Posterior vena cava (tissue), 2 donors: ENCODE data around the gene APOA5. TPM values are rescaled to one million over a fixed set of nuclear protein-coding genes. Genes with fewer than 3 reads are reported as not detected.
"Not testable (repeated sequence)": the region's sequence is repeated elsewhere in the genome, so short reads cannot be mapped to it uniquely, and the experiment has no call there.

ENCODE experiments used
- DNase-seq: peaks from one replicate; pipeline ENCODE4 v3.0.0-alpha.2; 2020; ENCODE audit warnings: low spot score
- intact Hi-C, 2 donors: fragments of 100-400 bp; cut with DNase I; formaldehyde crosslinking; loops; one replicate each; pipeline versions ENCODE4 v1.14.1 to v1.14.2; 2022 to 2023
- total RNA-seq, 2 donors: library from RNA; stranded (reverse); fragmentation: NEBNext Ultra II Directional; extraction: Animal tissue kit (Norgen Biotek cat#: 25700); gene quantifications; one replicate each; pipeline ENCODE4 v1.2.1, GENCODE V29; 2021
- donor health status: DM: yes; HTN: yes; CAD: no.
- donor health status: DM: yes; HTN: yes; CAD: no.

APOA5 gene
- total RNA-seq, 2 donors from 2014 or later, result not detected

DNA sequence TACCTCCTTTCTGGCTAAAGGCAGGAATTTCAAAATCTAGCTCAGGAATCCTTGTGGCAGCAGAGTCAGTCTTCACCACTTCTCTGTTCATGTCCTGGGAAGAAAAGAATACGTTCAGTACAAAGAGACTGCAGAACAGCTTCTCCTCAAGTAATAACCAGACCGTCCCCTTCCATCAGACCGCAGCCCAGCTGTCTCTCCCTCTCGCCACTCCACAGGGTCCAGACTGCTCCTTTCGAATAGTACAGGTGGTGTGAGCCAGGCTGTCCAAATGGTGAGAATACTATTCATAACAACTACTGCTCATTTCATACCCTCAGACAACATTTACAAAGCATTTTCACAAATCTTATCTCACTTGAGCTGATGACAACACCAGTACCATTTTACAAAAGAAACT, 4.7 kb downstream of the APOA5 start:
- no peak for DNase-seq
- intact Hi-C loops, result no loop called here

DNA sequence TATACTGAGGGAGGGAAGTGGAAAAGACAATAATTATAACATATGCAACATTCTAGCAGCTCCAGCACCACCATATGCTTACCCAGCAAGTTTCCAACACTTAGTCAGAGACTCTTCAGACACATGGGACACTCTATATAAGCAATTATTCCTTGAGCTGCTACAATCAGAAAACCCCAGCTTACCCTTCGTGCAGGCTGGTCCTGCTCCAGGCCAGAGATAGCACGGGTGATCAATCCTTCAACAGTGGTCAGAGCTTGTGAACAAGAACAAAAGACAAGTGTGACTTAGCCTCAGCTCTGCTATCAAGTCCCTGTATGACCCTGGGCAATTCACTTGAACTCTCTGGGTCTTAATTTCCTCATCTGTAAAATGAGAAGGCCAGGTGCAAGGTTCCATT, 5.4 kb downstream of the APOA5 start:
- intact Hi-C loops, result no loop called here
- no peak for DNase-seq

DNA sequence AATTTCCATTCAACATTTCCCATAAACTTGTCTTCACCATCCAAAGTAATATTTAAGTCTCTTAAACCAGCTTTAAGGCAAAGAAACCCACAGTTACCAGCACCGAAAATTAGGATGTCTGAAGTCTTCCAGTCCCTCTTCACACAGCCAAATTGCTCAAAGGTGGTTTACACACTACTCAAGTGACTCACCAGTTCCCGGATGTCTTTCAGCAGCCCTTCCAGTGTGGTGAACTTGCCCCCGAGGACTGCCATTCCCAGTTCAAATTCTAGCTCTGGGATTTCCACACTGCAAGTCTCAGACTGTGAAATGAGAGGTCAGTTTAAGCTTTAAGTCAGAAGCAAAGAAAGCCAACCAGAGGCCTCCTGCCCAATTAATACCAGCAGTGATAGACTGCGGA, 9.0 kb downstream of the APOA5 start:
- DNase-seq, result no peak
- intact Hi-C loops, result no loop called here

DNA sequence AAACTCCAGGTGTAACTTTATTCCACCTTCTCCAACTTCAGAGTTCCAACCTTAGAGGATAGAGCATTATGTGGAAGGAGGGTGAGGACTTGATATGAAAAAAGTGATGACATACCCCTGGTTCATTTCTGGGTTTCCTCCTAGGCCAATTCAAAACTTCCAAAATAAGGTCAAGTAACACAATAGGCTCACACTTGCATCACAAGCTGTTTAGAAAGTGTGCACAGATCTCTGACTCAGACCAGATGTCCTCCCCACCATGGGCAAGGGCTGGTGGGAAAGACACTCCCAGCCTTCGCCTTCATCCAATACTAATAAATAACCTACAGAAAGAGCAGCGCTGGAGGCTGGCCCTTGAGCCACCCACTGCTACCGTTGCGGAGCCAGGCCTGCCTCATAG, 13.1 kb downstream of the APOA5 start:
- intact Hi-C loops, result no loop called here
- no peak for DNase-seq

DNA sequence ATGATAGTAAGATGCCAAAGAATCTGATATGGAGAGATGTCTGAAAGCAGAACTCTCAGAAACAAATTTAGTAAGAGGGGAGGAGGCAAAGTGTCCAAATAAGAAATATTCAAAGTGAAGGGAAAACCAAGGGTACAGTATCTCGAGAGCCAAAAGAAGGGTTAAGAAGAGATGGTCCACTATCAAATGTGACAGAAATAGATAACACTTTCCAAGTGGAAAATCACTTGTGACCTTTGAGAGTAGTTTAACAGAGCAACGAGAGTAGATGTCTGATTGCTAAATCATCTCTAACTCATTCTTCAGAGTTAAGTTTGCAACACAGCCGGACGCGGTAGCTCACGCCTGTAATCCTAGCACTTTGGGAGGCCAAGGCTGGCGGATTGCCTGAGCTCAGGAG, 14.6 kb downstream of the APOA5 start:
- intact Hi-C loops, result no loop called here

DNA sequence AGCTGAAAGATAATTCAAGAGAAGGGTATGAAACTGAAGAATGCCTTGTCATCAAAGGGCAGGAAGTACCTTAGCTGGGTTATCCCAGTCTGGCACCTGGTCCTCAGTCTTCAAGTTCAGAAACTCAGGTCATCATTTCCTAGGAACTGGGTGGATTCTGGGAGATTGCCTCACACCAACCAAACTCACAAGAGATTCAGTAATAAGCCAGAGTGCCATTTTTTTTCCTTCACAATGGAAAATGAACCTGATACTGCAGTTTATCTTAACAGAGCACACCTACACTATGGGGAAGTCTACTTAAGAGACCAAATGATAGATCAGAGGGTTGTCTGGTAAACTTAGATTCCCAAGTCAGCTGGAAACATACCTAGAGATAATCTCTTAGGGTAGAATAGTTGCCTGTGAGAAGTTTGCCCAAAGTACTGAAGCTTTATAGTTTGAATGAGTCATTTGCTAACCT, 15.1 kb downstream of the APOA5 start:
- DNase-seq, result no peak
- intact Hi-C loops, result no loop called here

More for the DNA sequence above, 14.6 kb downstream of the APOA5 start:
- no peak for DNase-seq

DNA sequence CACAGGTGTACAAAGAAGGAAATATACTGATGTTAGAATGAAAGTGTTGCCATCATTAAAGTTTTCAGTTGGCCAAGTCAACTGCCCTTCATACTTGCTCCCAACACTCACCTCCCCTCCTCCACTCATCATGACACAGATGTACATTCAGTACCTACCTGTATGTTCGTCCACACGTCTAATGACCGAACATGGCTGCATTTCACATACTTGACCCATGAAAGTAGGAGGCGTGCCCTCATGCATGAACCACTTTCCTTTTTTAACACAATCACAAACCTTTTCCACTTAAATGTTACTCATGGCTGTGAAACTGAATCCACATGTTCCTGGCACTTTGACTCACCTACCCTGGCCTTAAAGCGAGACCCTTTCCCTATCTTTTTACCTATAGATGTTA, 15.7 kb downstream of the APOA5 start:
- intact Hi-C loops, result no loop called here
- no peak for DNase-seq

DNA sequence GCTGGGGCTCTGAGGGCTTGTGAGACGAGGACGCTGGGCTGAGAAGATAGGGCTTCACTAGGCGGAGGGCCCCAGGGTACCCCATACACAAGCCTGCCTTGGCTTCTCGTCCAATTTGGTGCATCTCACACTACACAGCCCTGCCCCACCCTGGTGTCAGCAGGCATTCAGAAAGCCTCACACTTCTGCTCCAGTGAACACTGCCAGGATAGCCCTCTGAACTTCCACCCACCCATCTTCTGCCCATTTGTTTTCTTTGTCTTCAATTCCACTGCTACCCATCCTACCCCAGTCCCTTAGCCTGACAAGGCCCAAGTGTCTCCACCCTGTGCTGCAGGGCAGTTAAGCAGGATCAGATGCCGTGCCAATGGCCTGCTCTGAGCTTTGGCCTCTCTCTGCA, 17.0 kb downstream of the APOA5 start:
- intact Hi-C loops, result no loop called here
- no peak for DNase-seq

DNA sequence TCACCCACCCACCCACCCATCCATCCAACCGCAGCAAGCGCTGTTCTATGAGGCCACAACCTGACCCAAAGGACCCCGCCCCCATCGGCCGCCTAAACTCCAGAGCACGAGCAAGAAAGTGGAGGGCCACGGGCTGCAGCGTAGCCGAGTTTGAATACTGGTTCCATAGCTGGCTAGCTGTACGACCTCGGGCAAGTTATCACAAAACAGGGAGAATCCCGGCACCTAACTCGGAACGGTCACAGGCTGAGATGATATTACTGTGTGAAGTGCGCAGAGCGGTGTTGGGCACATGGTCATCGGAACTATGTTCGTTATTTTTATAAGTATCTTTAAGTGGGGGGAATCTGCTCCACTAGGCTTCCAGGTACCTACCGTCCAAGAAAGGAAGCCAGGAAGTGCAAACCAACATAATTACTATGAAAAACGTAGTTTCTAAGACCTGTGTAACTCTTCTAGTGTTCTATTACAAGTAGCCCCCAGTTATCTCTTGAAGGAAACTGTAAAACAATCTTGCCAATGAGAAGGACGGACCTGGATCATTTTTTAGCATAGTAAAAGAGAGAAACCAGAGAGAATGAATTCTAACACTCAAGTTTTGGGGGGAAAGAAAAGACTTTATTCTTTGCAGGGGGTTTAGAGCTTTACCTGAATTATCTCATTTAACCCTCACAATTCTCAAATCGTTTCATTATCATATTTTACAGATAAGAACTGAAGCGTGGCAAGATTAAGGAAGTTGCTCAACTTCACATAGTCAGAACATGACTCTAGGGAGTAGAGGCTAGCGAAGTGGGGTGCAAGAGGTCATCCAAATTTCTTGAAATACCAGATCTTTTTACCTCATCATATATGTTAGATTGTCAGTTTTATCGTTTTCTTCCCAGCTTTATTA, 18.2 kb downstream of the APOA5 start:
- no peak for DNase-seq
- intact Hi-C loops, result no loop called here

DNA sequence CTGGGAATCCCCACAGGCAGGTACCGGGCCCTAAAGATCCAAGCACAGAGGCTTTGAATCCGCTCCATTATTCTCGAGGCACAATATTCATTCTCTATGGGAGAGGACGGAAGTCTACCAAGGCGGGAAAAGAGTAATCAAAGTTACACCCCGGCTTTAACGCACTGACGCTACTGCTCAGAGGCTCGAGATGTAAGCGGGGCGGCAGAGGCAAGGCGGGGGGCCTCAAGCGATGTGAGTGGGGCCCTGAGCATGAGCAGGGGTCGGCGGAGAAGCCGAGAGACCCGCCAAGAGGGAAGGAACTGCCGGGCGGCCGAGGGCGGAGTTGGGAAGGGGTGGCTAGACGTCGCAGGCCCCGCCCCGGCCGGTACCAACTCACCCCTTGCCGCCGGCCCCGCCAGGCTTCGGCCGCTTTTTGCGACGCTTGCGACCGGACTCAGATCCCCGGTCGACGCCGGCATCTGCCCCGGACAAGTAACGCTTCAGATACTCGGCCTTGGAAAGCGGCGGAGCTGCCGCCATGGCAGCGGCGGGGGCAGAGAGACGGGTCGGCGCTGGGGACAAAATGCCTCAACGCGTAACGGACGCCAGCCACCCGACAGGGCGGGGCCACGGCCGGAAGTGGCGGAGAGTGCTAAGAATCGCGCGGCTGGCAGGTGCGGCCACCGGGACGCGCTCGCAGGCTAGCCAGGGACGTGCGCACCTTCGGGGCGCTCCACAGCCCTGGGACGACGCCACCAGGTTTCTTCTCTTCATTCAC, 19.1 kb downstream of the APOA5 start, which contains the start of gene BUD13:
TSS of gene BUD13 (minus strand) at position 545 of the 760 bp plus-strand sequence. CDS start at position 522, 23 bp downstream.
- intact Hi-C loops, result no loop called here

DNA sequence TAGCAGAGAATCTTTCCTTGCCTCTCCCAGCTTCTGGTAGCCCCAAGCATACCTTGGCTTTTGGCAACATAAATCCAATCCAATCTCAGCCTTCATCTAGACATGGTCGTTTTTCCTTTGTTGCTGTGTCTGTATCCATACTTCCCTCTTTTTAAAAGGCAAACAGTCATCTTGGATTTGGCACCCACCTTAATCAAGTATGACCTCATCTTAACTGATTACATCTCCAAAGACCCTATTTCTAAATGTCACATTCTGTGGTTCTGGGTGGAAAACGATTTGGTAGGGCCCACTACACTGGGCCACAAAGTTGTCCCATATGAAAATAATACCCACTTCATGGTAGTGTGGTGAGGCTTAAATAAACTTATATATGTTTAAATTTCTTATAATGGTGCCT, 19.7 kb downstream of the APOA5 start:
- intact Hi-C loops, result no loop called here
- DNase-seq, result no peak

More for the DNA sequence above, 19.1 kb downstream of the APOA5 start, which contains the start of gene BUD13:
- peak; percentile 97 for DNase-seq

DNA sequence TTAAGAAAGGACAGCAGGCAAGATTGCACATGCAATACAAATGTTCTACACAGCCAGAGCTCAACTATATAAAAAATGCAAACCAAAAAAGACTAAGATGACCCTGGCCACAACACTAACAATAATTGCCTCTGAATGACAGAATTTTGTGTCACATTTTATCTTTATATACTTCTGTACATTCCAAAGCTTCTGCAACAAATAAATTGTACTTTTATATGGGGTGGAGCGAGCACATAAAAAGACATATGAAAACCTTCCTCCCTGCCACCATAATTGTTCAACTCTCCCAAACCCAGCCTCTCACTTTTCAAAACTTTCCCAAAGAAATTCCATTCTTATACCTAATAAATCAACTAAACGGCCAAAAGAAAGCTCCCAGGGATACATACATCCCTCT, 29.5 kb downstream of the APOA5 start:
- DNase-seq, result no peak
- intact Hi-C loops, result no loop called here

DNA sequence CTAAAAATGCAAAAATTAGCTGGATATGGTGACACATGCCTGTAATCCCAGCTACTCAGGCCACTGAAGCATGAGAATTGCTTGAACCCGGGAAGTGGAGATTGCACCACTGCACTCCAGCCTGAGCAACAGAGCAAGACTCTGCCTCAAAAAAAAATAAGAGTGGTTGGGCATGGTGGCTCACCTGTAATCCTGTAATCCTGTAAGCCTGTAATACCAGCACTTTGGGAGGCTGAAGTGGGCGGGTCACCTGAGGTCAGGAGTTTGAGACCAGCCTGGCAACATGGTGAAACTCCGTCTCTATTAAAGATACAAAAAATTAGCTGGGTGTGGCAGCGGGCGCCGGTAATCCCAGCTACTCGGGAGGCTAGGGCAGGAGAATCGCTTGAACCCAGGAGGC, 35.6 kb downstream of the APOA5 start:
- DNase-seq, intact Hi-C loops: not testable (repeated sequence)

DNA sequence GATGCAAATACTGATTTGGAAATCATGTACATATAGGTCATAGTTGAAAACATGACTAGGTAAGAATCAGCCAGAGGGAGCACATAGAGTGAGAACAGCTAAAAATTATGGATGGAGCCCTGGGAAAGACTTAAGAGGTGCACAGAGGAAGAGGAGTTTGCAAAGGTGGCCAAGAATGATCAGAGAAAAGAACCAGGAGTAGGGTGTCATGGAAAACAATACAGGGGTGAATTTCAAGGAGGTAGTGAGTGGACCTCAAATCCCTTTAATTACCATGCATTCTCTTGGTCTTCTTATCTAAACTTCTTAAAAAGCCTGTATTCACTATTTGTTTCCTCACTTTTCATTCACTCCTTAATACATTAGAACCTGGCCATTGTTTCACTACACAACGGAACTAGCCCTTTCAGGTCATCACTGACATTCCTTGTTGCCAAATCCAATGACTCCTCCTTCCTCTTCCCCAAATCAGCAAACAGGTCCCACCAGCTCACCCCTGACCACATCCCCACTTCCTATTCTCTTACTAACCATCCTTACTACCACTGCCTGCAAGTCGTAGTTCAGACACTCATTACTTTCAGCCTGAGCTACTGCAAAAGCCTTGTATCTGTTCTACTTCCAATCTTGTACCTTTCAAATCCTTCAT, 41.5 kb downstream of the APOA5 start:
- intact Hi-C loops, result no loop called here
- no peak for DNase-seq

DNA sequence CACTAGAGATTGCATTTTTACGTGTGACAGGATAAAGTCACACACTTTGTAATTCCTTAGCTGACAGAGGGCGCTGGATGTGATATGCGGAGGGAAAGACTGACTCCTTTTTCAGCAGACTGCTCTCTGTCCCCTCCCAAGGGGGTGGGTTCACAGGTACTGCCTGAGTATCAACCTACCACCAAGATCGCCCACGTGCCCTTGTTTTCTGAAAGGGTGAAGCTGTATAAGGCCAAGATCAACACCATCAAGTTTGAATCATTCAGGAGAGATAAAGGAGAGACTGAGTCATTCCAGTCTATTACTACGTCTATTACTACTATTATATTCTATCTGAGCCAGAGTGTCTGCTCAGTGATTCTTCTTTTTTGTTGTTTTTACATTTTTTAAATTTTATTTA, 49.6 kb downstream of the APOA5 start:
- no peak for DNase-seq
- intact Hi-C loops, result no loop called here

DNA sequence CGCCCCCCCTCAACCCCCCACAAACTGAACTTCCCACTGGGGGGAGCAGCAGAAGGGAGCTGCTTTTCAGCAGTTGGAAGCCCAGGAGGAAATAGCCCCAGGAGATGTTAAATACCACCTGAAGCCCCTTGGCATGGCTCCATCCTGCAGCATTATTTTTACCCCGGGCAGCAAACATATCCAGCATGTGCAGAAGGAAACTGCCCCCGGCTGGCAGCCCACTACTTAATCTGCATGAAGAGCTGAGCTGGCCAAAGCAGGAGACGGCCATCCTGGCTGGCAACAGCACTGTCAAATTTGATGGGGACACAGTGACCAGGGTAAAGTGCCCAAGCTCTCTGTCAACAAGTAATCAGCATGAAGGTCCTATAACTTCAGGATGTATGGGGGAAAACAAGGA, 50.9 kb downstream of the APOA5 start:
- intact Hi-C loops, result no loop called here

More for the DNA sequence above, 50.9 kb downstream of the APOA5 start:
- DNase-seq, result peak; percentile 53
